ENCODE results near the gene FAM184A.

DNA sequence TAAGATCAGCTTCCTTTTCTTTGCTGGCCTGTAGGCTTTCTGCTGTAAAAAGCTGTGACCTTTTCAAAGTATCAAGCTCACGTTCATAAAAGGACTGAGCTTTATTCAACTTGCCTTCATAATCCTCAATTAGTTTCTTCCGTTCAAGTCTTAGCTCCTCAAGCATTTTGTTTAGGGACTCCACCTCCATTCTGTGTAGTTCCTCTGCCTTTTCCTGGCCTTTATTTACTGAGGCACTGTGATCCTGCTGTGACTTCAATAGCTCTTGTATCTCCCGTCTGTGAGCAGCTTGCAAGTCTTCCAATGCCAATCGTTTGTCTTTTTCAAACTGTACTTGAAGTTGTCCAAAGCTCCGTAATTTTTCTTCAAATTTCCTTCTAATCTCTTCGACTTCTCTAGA is 54.4 kb downstream of the FAM184A start:
- TF ChIP-seq, protein P1, sequence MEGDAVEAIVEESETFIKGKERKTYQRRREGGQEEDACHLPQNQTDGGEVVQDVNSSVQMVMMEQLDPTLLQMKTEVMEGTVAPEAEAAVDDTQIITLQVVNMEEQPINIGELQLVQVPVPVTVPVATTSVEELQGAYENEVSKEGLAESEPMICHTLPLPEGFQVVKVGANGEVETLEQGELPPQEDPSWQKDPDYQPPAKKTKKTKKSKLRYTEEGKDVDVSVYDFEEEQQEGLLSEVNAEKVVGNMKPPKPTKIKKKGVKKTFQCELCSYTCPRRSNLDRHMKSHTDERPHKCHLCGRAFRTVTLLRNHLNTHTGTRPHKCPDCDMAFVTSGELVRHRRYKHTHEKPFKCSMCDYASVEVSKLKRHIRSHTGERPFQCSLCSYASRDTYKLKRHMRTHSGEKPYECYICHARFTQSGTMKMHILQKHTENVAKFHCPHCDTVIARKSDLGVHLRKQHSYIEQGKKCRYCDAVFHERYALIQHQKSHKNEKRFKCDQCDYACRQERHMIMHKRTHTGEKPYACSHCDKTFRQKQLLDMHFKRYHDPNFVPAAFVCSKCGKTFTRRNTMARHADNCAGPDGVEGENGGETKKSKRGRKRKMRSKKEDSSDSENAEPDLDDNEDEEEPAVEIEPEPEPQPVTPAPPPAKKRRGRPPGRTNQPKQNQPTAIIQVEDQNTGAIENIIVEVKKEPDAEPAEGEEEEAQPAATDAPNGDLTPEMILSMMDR (IDR thresholded peaks at IDR 0.05), result no peak
- TF ChIP-seq EZH2 (IDR thresholded peaks at IDR 0.05), result no peak

Measured in neural progenitor cell (in vitro differentiated cells).